A549 treated with AZD9567 at 1 μM for 4 hours (cell line): ENCODE measurements around the gene MAMSTR. TPM values are rescaled to one million over a fixed set of nuclear protein-coding genes. Genes with fewer than 3 reads are reported as not detected.

ENCODE experiments used
- total RNA-seq: library from RNA; stranded (reverse); fragments of 200-300 nt; extraction: Qiagen RNA extraction; gene quantifications from 5 replicates; pipeline ENCODE4 v1.2.3, GENCODE V29; 2022; ENCODE audit not compliant: insufficient read depth

The MAMSTR gene
- 0.31 to 0.46 TPM (median 0.38 TPM) in 4 of 5 replicates, not detected in the other for total RNA-seq

GRCh38 chr19:48719263-48720171 is at the start of gene MAMSTR:
Gene MAMSTR (minus strand): TSS chr19:48719725. CDS start chr19:48719031, 694 bp downstream.

GRCh38 chr19:48755084-48755641 is 35.6 kb upstream of the MAMSTR start, which contains the start of gene FGF21:
Gene FGF21 (plus strand): TSS chr19:48755524. CDS start chr19:48756237, 713 bp downstream.

GRCh38 chr19:48752496-48753365 is 33.2 kb upstream of the MAMSTR start, which contains the start of gene FUT1:
Gene FUT1 (minus strand): TSS chr19:48752641. CDS start chr19:48751281, 1,360 bp downstream.

GRCh38 chr19:48746738-48747575 is 27.4 kb upstream of the MAMSTR start, which contains the start of gene IZUMO1:
Gene IZUMO1 (minus strand): TSS chr19:48746909. CDS start chr19:48745859, 1,050 bp downstream.

GRCh38 chr19:48740164-48740972 is 20.8 kb upstream of the MAMSTR start, which contains the start of gene RASIP1:
Gene RASIP1 (minus strand): TSS chr19:48740610. CDS start chr19:48740282, 328 bp downstream.

GRCh38 chr19:48695743-48696352 is 23.7 kb downstream of the MAMSTR start, which contains the start of gene FUT2:
Gene FUT2 (plus strand): TSS chr19:48695971. CDS start chr19:48702957, 6,986 bp downstream.

GRCh38 chr19:48672994-48673393 is 46.5 kb downstream of the MAMSTR start, which contains the start of gene NTN5:
Gene NTN5 (minus strand): TSS chr19:48673017. CDS start chr19:48670986, 2,031 bp downstream.

Other genes with a start within 250 kb of the MAMSTR start
- 3.6 to 4.3 TPM (median 4.0 TPM) in 5 replicates for gene LMTK3, start 207.9 kb downstream of the MAMSTR start, total RNA-seq
- 14.1 to 16.2 TPM (median 14.9 TPM) in 5 replicates for gene SULT2B1, start 167.6 kb downstream of the MAMSTR start, total RNA-seq
- gene SPACA4, start 113.0 kb downstream of the MAMSTR start, total RNA-seq = not detected in 5 replicates
- gene FAM83E, start 104.6 kb downstream of the MAMSTR start, total RNA-seq = 0.21 to 0.33 TPM (median 0.31 TPM) in 4 of 5 replicates, not detected in the other
- 3,115 to 3,428 TPM (median 3,246 TPM) in 5 replicates for gene RPL18, start 100.5 kb downstream of the MAMSTR start, total RNA-seq
- 9.2 to 14.7 TPM (median 13.2 TPM) in 5 replicates for gene SPHK2, start 100.2 kb downstream of the MAMSTR start, total RNA-seq
- gene DBP, start 82.3 kb downstream of the MAMSTR start, total RNA-seq = 1.7 to 2.8 TPM (median 2.3 TPM) in 5 replicates
- gene CA11, start 73.5 kb downstream of the MAMSTR start, total RNA-seq = 4.4 to 12.3 TPM (median 9.8 TPM) in 5 replicates
- 0.26 to 0.48 TPM (median 0.29 TPM) in 4 of 5 replicates, not detected in the other for gene NTN5, start 46.7 kb downstream of the MAMSTR start, total RNA-seq
- not detected in 5 replicates for gene FUT2, start 23.8 kb downstream of the MAMSTR start, total RNA-seq
- gene RASIP1, start 20.9 kb upstream of the MAMSTR start, total RNA-seq = 0.52 to 3.2 TPM (median 0.64 TPM) in 5 replicates
- 0.03 TPM in 1 of 5 replicates, not detected in the others for gene IZUMO1, start 27.2 kb upstream of the MAMSTR start, total RNA-seq
- gene FUT1, start 32.9 kb upstream of the MAMSTR start, total RNA-seq = 0.06 to 0.10 TPM (median 0.08 TPM) in 4 of 5 replicates, not detected in the other
- gene FGF21, start 35.8 kb upstream of the MAMSTR start, total RNA-seq = not detected in 5 replicates
- gene BCAT2, start 91.3 kb upstream of the MAMSTR start, total RNA-seq = 56.8 to 66.6 TPM (median 61.9 TPM) in 5 replicates
- 9.3 to 17.4 TPM (median 13.4 TPM) in 5 replicates for gene HSD17B14, start 116.8 kb upstream of the MAMSTR start, total RNA-seq
- gene PLEKHA4, start 148.9 kb upstream of the MAMSTR start, total RNA-seq = 1.1 to 1.7 TPM (median 1.2 TPM) in 5 replicates
- 77.7 to 128 TPM (median 99.5 TPM) in 5 replicates for gene PPP1R15A, start 152.7 kb upstream of the MAMSTR start, total RNA-seq
- not detected in 5 replicates for gene TULP2, start 179.0 kb upstream of the MAMSTR start, total RNA-seq
- 196 to 206 TPM (median 200 TPM) in 5 replicates for gene NUCB1, start 180.6 kb upstream of the MAMSTR start, total RNA-seq
- 1.5 to 1.7 TPM (median 1.5 TPM) in 4 of 5 replicates, not detected in the other for gene DHDH, start 214.0 kb upstream of the MAMSTR start, total RNA-seq
- gene BAX, start 235.2 kb upstream of the MAMSTR start, total RNA-seq = 289 to 347 TPM (median 317 TPM) in 5 replicates
- gene FTL, start 245.6 kb upstream of the MAMSTR start, total RNA-seq = 15,391 to 23,528 TPM (median 18,182 TPM) in 5 replicates